Suppressor macrophage treated with lipopolysaccharide for 4 hours (primary cell): Measurements from ENCODE around the gene VCAN.
A peak's percentile ranks its signal among the peaks of the same experiment; 100 is the strongest.

Source experiments
- DNase-seq: peaks from one replicate; pipeline ENCODE4 v3.0.0-alpha.2; 2020

Gene VCAN

GRCh38 chr5:83469075-83469474 lies 2.5 kb upstream of the VCAN start:
- DNase-seq, result no peak

- DNase-seq, result no peak
These were observed 779 bp upstream of the VCAN start for GRCh38 chr5:83470526-83471404.

- no peak for DNase-seq
These were observed 616 bp downstream of the VCAN start for GRCh38 chr5:83472213-83472507.

GRCh38 chr5:83472508-83473345 lies 1.2 kb downstream of the VCAN start:
- peak; percentile 65 for DNase-seq

- peak; percentile 93 for DNase-seq
These were observed 2.0 kb downstream of the VCAN start for GRCh38 chr5:83473346-83474160.

- DNase-seq, result peak; percentile 89
These were observed 2.7 kb downstream of the VCAN start for GRCh38 chr5:83474161-83474796.

- DNase-seq, result no peak
These were observed 3.4 kb downstream of the VCAN start for GRCh38 chr5:83474991-83475390.

GRCh38 chr5:83475391-83475863 lies 3.9 kb downstream of the VCAN start:
- no peak for DNase-seq

- no peak for DNase-seq
These were observed 4.6 kb downstream of the VCAN start for GRCh38 chr5:83475935-83476814.

GRCh38 chr5:83482961-83483360 lies 11.4 kb downstream of the VCAN start:
- DNase-seq, result no peak

- DNase-seq, result no peak
These were observed 12.8 kb downstream of the VCAN start for GRCh38 chr5:83484294-83484693.

- DNase-seq, result no peak
These were observed 14.3 kb downstream of the VCAN start for GRCh38 chr5:83485842-83486241.

- no peak for DNase-seq
These were observed 15.6 kb downstream of the VCAN start for GRCh38 chr5:83487155-83487554.

- DNase-seq, result no peak
These were observed 16.7 kb downstream of the VCAN start for GRCh38 chr5:83488271-83488670.

GRCh38 chr5:83488821-83489220 lies 17.3 kb downstream of the VCAN start:
- DNase-seq, result no peak

- DNase-seq, result no peak
These were observed 18.7 kb downstream of the VCAN start for GRCh38 chr5:83490203-83490602.

- DNase-seq, result no peak
These were observed 20.8 kb downstream of the VCAN start for GRCh38 chr5:83492331-83492730.

GRCh38 chr5:83493644-83494043 lies 22.1 kb downstream of the VCAN start:
- DNase-seq, result no peak

- DNase-seq, result no peak
These were observed 22.6 kb downstream of the VCAN start for GRCh38 chr5:83494087-83494620.

GRCh38 chr5:83494666-83495065 lies 23.1 kb downstream of the VCAN start:
- no peak for DNase-seq

- DNase-seq, result no peak
These were observed 25.1 kb downstream of the VCAN start for GRCh38 chr5:83496626-83497025.
